ENCODE data around the gene PPP2R2D.

The PPP2R2D gene

DNA sequence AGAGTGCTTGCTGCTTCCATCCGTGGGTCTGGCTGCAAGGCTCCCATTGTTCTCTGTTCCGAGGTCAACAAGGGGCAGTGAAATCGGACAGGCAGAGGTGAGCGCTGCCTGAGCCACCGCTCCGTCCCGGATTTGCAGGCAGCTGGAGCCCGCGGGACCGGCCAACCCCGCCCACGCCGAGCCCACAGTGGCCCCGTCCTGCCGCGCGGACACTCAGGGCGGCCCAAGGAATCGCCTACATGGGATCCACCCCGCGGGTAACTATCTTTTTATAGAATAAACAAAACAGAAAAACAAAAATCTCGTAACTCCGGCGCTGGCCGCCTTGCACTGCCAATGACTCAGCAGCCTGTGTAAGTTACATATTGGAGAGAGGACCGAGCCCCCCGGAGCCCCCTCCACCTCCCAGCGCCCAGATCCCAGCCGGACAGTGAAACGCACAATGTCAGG is 79.0 kb downstream of the PPP2R2D start:
- no peak overlapping the region for H3K9ac ChIP-seq
- no peaks in the 10 kb centered on the region for H3K36me3 ChIP-seq (ENCODE audit: insufficient read depth)
- H4K20me1 ChIP-seq (ENCODE audit: insufficient read depth): no peaks in the 10 kb centered on the region
- H2AFZ ChIP-seq (ENCODE audit: low read depth): no peak overlapping the region
- no peak overlapping the region for H3K27ac ChIP-seq
- H3K4me2 ChIP-seq: no peak overlapping the region
- TF ChIP-seq, protein P1, sequence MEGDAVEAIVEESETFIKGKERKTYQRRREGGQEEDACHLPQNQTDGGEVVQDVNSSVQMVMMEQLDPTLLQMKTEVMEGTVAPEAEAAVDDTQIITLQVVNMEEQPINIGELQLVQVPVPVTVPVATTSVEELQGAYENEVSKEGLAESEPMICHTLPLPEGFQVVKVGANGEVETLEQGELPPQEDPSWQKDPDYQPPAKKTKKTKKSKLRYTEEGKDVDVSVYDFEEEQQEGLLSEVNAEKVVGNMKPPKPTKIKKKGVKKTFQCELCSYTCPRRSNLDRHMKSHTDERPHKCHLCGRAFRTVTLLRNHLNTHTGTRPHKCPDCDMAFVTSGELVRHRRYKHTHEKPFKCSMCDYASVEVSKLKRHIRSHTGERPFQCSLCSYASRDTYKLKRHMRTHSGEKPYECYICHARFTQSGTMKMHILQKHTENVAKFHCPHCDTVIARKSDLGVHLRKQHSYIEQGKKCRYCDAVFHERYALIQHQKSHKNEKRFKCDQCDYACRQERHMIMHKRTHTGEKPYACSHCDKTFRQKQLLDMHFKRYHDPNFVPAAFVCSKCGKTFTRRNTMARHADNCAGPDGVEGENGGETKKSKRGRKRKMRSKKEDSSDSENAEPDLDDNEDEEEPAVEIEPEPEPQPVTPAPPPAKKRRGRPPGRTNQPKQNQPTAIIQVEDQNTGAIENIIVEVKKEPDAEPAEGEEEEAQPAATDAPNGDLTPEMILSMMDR (conservative IDR thresholded peaks at IDR 0.05; ENCODE audit: low read depth, low read length): no peak
- no peak overlapping the region for H3K4me3 ChIP-seq (IDR thresholded peaks at IDR 0.05; ENCODE audit: insufficient read depth, low read depth, low read length)
- no peaks in the 10 kb centered on the region for H3K4me1 ChIP-seq (ENCODE audit: low read depth, poor library complexity, severe bottlenecking)
- H3K27me3 ChIP-seq (ENCODE audit: insufficient read depth, low read depth): no peaks in the 10 kb centered on the region
- H3K79me2 ChIP-seq (ENCODE audit: insufficient read depth, low read depth): no peaks in the 10 kb centered on the region

DNA sequence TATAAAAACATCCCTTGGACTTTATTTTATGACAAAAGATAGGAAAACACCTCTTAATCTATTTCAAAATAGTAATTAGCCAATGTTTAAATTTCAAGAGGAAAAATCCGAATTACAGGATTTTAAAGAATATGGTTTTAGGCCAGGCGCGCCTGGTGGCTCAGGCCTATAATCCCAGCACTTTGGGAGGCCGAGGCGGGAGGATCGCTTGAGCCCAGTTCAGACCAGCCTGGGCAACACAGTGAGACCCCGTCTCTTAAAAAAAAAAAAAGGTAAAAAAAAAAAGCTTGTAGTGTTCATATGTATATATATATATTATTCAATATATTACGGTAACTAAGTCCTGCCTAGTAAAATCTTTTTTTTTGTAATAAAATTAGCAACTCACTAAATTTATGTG is 79.5 kb downstream of the PPP2R2D start:
- TF ChIP-seq, protein P1 (conservative IDR thresholded peaks at IDR 0.05; ENCODE audit: low read depth, low read length): no peak
- no peak overlapping the region for H3K27ac ChIP-seq
- no peak overlapping the region for H3K4me3 ChIP-seq (IDR thresholded peaks at IDR 0.05; ENCODE audit: insufficient read depth, low read depth, low read length)
- H3K36me3 ChIP-seq (ENCODE audit: insufficient read depth): no peaks in the 10 kb centered on the region
- H3K4me1 ChIP-seq (ENCODE audit: low read depth, poor library complexity, severe bottlenecking): no peaks in the 10 kb centered on the region
- H2AFZ ChIP-seq (ENCODE audit: low read depth): no peak overlapping the region
- no peaks in the 10 kb centered on the region for H4K20me1 ChIP-seq (ENCODE audit: insufficient read depth)
- no peak overlapping the region for H3K4me2 ChIP-seq
- no peaks in the 10 kb centered on the region for H3K27me3 ChIP-seq (ENCODE audit: insufficient read depth, low read depth)
- H3K9ac ChIP-seq: no peak overlapping the region
- no peaks in the 10 kb centered on the region for H3K79me2 ChIP-seq (ENCODE audit: insufficient read depth, low read depth)

DNA sequence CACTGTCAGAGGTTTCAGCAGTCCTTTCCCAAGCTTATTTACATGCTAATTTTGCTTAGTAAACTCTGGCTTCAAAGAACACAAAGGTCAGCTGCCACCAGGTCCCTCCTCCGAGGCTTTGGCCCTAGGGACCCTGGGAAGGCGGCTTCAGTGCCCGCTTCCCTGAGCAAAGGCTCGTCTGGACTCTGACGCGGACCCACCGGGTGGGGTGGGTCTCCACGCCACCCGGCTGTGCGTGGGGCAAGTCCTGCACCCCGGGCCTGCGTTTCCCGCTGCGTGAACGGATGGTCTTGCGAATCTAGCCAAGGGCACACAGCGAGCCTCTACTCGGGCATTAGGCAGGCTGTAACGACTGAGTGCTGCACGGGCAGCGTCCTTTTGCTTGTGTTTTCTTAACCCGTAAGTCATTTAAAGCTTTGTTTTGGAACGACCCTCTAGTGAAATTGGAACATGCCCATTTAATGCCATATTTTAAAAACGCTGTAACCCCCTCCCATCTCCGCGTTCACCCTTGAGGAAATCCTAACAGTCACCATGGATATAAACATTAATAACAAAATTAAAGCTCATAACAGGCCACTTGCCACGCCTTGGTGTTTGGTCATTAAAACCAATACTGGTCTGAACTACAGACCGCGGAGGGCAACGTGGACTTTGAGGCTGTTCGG is 80.1 kb downstream of the PPP2R2D start:
- no peaks in the 10 kb centered on the region for H4K20me1 ChIP-seq (ENCODE audit: insufficient read depth)
- TF ChIP-seq, protein P1 (conservative IDR thresholded peaks at IDR 0.05; ENCODE audit: low read depth, low read length): no peak
- H3K79me2 ChIP-seq (ENCODE audit: insufficient read depth, low read depth): no peaks in the 10 kb centered on the region

DNA sequence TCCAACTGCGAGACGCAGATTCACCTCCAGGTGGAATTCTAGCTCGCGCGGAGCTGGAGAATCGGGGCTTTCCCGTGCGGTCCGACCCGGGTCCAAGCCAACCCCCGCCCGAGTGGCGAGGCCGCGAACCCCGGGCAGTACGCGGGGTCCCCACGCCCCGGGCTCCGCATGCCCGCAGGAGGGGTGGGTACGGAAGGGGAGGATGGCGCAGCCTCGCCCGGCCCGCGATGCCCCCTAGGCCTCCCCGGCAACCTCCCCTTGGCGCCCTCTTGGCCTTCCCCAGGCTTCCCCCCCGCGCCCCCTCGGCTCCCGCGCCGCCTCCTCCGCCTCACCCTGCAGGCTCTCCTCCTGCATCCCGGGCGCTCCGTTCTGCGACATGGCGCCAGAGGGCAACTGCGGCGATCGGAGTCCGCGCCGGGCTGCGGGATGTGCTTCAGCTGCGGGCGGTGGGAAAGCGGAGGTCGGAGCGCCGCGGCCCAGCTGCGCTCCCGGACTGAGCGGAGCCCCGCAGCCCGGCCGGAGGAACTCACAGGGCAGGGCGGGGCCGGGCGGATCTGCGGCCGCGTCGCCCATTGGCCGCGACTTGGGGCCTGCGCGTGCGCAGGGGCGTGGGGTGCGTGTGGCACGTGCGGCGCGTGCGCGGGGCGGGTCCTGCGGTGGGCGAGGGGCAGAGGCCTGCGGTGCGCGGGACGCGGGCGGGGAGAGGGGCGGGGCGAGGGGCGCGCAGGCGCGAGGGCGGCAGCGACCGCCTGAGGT is 80.8 kb downstream of the PPP2R2D start, which contains the start of gene BNIP3:
Gene BNIP3, minus strand, starts transcription at position 495 of the 756 bp plus-strand sequence. Its CDS starts 117 bp downstream, at position 378.
- no peaks in the 10 kb centered on the region for H3K4me1 ChIP-seq (ENCODE audit: low read depth, poor library complexity, severe bottlenecking)
- H3K79me2 ChIP-seq (ENCODE audit: insufficient read depth, low read depth): no peaks in the 10 kb centered on the region
- no peak within 1 kb of the TSS for H3K4me2 ChIP-seq
- no peak within 1 kb of the TSS for H3K27ac ChIP-seq
- H3K4me3 ChIP-seq (IDR thresholded peaks at IDR 0.05; ENCODE audit: insufficient read depth, low read depth, low read length): no peak within 1 kb of the TSS
- no peak within 1 kb of the TSS for H3K9ac ChIP-seq
- TF ChIP-seq, protein P1 (conservative IDR thresholded peaks at IDR 0.05; ENCODE audit: low read depth, low read length): no peak
- H3K27me3 ChIP-seq (ENCODE audit: insufficient read depth, low read depth): no peaks in the 10 kb centered on the region
- H4K20me1 ChIP-seq (ENCODE audit: insufficient read depth): no peaks in the 10 kb centered on the region
- no peak within 1 kb of the TSS for H2AFZ ChIP-seq (ENCODE audit: low read depth)
- H3K36me3 ChIP-seq (ENCODE audit: insufficient read depth): no peaks in the 10 kb centered on the region

More for the DNA sequence above, 80.1 kb downstream of the PPP2R2D start:
- no peak overlapping the region for H3K4me2 ChIP-seq
- H3K4me3 ChIP-seq (IDR thresholded peaks at IDR 0.05; ENCODE audit: insufficient read depth, low read depth, low read length): no peak overlapping the region
- no peaks in the 10 kb centered on the region for H3K4me1 ChIP-seq (ENCODE audit: low read depth, poor library complexity, severe bottlenecking)
- no peaks in the 10 kb centered on the region for H3K27me3 ChIP-seq (ENCODE audit: insufficient read depth, low read depth)
- no peak overlapping the region for H2AFZ ChIP-seq (ENCODE audit: low read depth)
- no peak overlapping the region for H3K27ac ChIP-seq
- no peak overlapping the region for H3K9ac ChIP-seq
- no peaks in the 10 kb centered on the region for H3K36me3 ChIP-seq (ENCODE audit: insufficient read depth)
